GM23248 (cell line): Measurements from ENCODE around the gene ISCU.

Experiments used
- EZH2 ChIP-seq: fragments of 200-600 bp; sonication (generic); IDR thresholded peaks from 2 replicates; pipeline ENCODE4 v1.6.1; 2018; ENCODE audit warnings: antibody characterized with exemption, mild to moderate bottlenecking; ENCODE audit not compliant: insufficient read depth, poor library complexity, severe bottlenecking
- EZH2phosphoT487 ChIP-seq: fragments of 200-600 bp; sonication (generic); IDR thresholded peaks from 2 replicates; pipeline ENCODE4 v1.6.1; 2018; ENCODE audit warnings: antibody characterized with exemption, moderate library complexity, mild to moderate bottlenecking, low read depth; ENCODE audit not compliant: insufficient read depth

GRCh38 chr12:108603743-108604142 is 41.3 kb downstream of the ISCU start:
- no peak for TF ChIP-seq EZH2phosphoT487
- no peak for TF ChIP-seq EZH2
